Mesendoderm (in vitro differentiated cells): ENCODE measurements around the gene ENPP7.

Experiments
- DNase-seq: peaks from one replicate; pipeline ENCODE4 v3.0.0; 2013
- H2AK5ac ChIP-seq: 2 replicates; pipeline ENCODE4 v1.6.1; 2013; ENCODE audit warnings: low read length, inconsistent platforms
- H2BK120ac ChIP-seq: 2 replicates; pipeline ENCODE4 v1.6.1; 2013; ENCODE audit warnings: low read depth, mild to moderate bottlenecking, low read length, moderate library complexity, mixed read lengths
- H2BK15ac ChIP-seq: replicated peaks from 2 replicates; pipeline ENCODE4 v1.6.1; 2013; ENCODE audit warnings: low read depth, mild to moderate bottlenecking, moderate library complexity
- H2BK5ac ChIP-seq: 2 replicates; pipeline ENCODE4 v1.6.1; 2013; ENCODE audit warnings: low read length, inconsistent platforms
- H3K18ac ChIP-seq: 2 replicates; pipeline ENCODE4 v1.6.1; 2013; ENCODE audit warnings: mild to moderate bottlenecking, low read length, mixed read lengths
- H3K23ac ChIP-seq: one replicate; pipeline ENCODE4 v1.6.1; 2013; ENCODE audit warnings: low read length
- H3K27ac ChIP-seq: 2 replicates; pipeline ENCODE4 v1.5.1; 2013; ENCODE audit warnings: low read depth, mild to moderate bottlenecking, inconsistent platforms, low read length, moderate library complexity
- H3K27me3 ChIP-seq: 2 replicates; pipeline ENCODE4 v1.6.1; 2013; ENCODE audit warnings: low read length, control low read depth, mild to moderate bottlenecking, inconsistent platforms; ENCODE audit not compliant: insufficient read depth, poor library complexity
- H3K36me3 ChIP-seq: 2 replicates; pipeline ENCODE4 v1.6.1; 2013; ENCODE audit warnings: low read length, inconsistent platforms; ENCODE audit not compliant: control insufficient read depth, insufficient read depth
- H3K4ac ChIP-seq: one replicate; pipeline ENCODE4 v1.6.1; 2013; ENCODE audit warnings: low read depth, mild to moderate bottlenecking, low read length, moderate library complexity
- H3K4me1 ChIP-seq: 2 replicates; pipeline ENCODE4 v1.6.1; 2013; ENCODE audit warnings: low read depth, low read length, inconsistent platforms; ENCODE audit not compliant: control insufficient read depth
- H3K4me2 ChIP-seq: 2 replicates; pipeline ENCODE4 v1.6.1; 2013; ENCODE audit warnings: low read length
- H3K4me3 ChIP-seq: 2 replicates; pipeline ENCODE4 v1.5.1; 2013; ENCODE audit warnings: mild to moderate bottlenecking, low read length
- H3K56ac ChIP-seq: one replicate; pipeline ENCODE4 v1.6.1; 2013; ENCODE audit warnings: low read length
- H3K79me1 ChIP-seq: 2 replicates; pipeline ENCODE4 v1.6.1; 2013; ENCODE audit warnings: low read length, inconsistent platforms
- H3K79me2 ChIP-seq: 2 replicates; pipeline ENCODE4 v1.6.1; 2013; ENCODE audit warnings: mild to moderate bottlenecking, low read length; ENCODE audit not compliant: control insufficient read depth, insufficient read depth
- H3K9ac ChIP-seq: 2 replicates; pipeline ENCODE4 v1.6.1; 2013; ENCODE audit warnings: low read length, inconsistent platforms
- H4K5ac ChIP-seq: one replicate; pipeline ENCODE4 v1.6.1; 2013; ENCODE audit warnings: low read length
- H4K8ac ChIP-seq: one replicate; pipeline ENCODE4 v1.6.1; 2013; ENCODE audit warnings: low read depth, mild to moderate bottlenecking, control low read depth, low read length, moderate library complexity
- WGBS: extraction: QIAGEN DNeasy Blood & Tissue Kit; methylation state at CpG from one replicate; pipeline ENCODE4 v1.1.7; 2013; ENCODE audit warnings: low lambda C conversion rate, missing lambda C conversion rate; ENCODE audit not compliant: insufficient coverage; ENCODE audit errors: extremely low coverage; 5-methylcytosine and 5-hydroxymethylcytosine counted together

ENPP7 gene

GRCh38 chr17:79786930-79787643 is 56.3 kb downstream of the ENPP7 start:
- Histone ChIP-seq H3K79me1 (no peaks in the 10 kb centered on the region), H2AK5ac (no peak overlapping the region), H3K23ac (no peak overlapping the region), H3K4me2 (no peak overlapping the region), H3K4me3 (no peak overlapping the region), H3K79me2 (no peaks in the 10 kb centered on the region), H2BK5ac (no peak overlapping the region), H2BK15ac (no peak overlapping the region), H2BK120ac (no peak overlapping the region), H3K4me1 (no peaks in the 10 kb centered on the region), H3K9ac (no peak overlapping the region), H3K27me3 (peaks cover 33% of the 10 kb centered on the region), H3K4ac (no peak overlapping the region), H3K56ac (no peak overlapping the region), H3K18ac (no peak overlapping the region), H3K27ac (no peak overlapping the region), H3K36me3 (no peaks in the 10 kb centered on the region), H4K5ac (no peak overlapping the region), H4K8ac (no peak overlapping the region)
- no CpG with 5 or more reads among the region's 12 CpGs for WGBS
- DNase-seq: no peak

- peaks cover 43% of the 10 kb centered on the region for H3K27me3 ChIP-seq
- no peak overlapping the region for H2BK15ac ChIP-seq
- no peak overlapping the region for H2BK5ac ChIP-seq
- H3K4me3 ChIP-seq: no peak overlapping the region
- H3K4me1 ChIP-seq: peaks cover under 1% of the 10 kb centered on the region
- H3K79me2 ChIP-seq: no peaks in the 10 kb centered on the region
- H4K8ac ChIP-seq: no peak overlapping the region
- H3K36me3 ChIP-seq: no peaks in the 10 kb centered on the region
- no peak overlapping the region for H4K5ac ChIP-seq
- no peak overlapping the region for H3K23ac ChIP-seq
- no peak for DNase-seq
- H3K18ac ChIP-seq: no peak overlapping the region
- WGBS: no CpG with 5 or more reads among the region's 5 CpGs
- no peak overlapping the region for H2AK5ac ChIP-seq
- no peak overlapping the region for H3K9ac ChIP-seq
- no peaks in the 10 kb centered on the region for H3K79me1 ChIP-seq
- no peak overlapping the region for H2BK120ac ChIP-seq
- H3K56ac ChIP-seq: no peak overlapping the region
- H3K27ac ChIP-seq: no peak overlapping the region
- no peak overlapping the region for H3K4ac ChIP-seq
- no peak overlapping the region for H3K4me2 ChIP-seq
Observed at GRCh38 chr17:79788455-79788854, 57.7 kb downstream of the ENPP7 start.

DNA sequence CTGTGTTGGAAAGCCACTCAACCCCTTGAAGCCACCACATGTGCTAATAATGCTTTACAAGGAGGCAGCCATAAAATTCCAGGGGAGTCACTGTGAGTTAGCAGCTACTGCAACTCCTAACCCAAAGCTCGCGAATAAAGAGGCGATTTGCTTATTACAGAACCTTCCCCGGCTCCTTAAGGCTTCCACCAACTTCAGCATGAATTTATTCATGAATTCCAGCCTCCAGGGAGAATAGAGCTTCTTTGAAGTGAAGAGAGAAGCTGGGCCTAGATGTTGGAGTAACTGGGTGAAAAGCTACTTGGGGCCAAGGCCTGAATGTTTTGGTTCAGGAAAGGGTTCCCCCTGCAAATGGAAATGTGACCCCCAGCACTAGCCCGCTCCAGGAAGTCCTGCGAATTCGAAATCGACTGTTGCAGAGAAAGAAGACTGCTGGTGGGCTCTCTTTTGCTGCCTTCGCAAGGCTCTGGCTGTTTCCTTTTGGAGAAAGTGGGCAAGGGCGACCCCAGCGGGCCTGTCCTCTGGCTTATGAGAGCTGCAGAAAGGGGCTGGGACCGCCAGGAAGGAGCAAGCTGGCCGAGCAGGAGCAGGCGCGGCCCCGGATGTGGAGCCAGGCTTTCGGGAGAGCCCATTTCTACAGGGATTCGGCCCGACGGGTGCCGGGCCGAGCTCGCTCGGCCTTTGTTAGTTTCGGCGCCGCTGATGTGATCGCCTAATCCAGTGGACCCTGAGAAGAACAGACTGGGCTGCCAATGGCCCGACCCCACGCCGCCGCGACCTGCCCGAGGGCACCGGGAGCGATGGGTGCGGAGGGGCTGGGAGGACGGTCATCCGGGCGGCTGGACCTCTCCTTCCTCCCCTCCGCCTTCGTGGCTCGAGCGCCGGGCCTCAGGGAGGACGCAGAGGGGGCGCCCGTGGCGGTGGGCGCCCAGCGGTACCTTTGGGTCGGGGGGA is 58.5 kb downstream of the ENPP7 start:
- Histone ChIP-seq H2BK120ac (no peak overlapping the region), H3K4me1 (peaks cover 3% of the 10 kb centered on the region), H3K27ac (no peak overlapping the region), H2BK5ac (no peak overlapping the region), H4K5ac (no peak overlapping the region), H3K79me1 (no peaks in the 10 kb centered on the region), H3K4ac (no peak overlapping the region), H2BK15ac (no peak overlapping the region), H3K56ac (peak overlapping the region; percentile 78), H3K9ac (peak overlapping the region; percentile 51), H3K79me2 (no peaks in the 10 kb centered on the region), H3K4me3 (no peak overlapping the region), H4K8ac (no peak overlapping the region), H3K23ac (no peak overlapping the region), H2AK5ac (no peak overlapping the region), H3K4me2 (peak overlapping the region; percentile 62), H3K36me3 (no peaks in the 10 kb centered on the region), H3K27me3 (peaks cover 47% of the 10 kb centered on the region), H3K18ac (no peak overlapping the region)
- DNase-seq: peak; percentile 88
- no CpG with 5 or more reads among the region's 52 CpGs for WGBS

GRCh38 chr17:79789943-79790804 is 59.4 kb downstream of the ENPP7 start:
- Histone ChIP-seq H3K79me1 (no peaks in the 10 kb centered on the region), H3K4me1 (peaks cover 3% of the 10 kb centered on the region), H2AK5ac (no peak overlapping the region), H2BK5ac (no peak overlapping the region), H3K23ac (no peak overlapping the region), H2BK120ac (no peak overlapping the region), H3K4ac (no peak overlapping the region), H4K5ac (no peak overlapping the region), H4K8ac (no peak overlapping the region), H3K27ac (no peak overlapping the region), H3K36me3 (no peaks in the 10 kb centered on the region), H3K56ac (peak overlapping the region; percentile 78), H3K79me2 (no peaks in the 10 kb centered on the region), H3K4me2 (peak overlapping the region; percentile 62), H2BK15ac (no peak overlapping the region), H3K27me3 (peaks cover 55% of the 10 kb centered on the region), H3K9ac (peak overlapping the region; percentile 51), H3K18ac (no peak overlapping the region), H3K4me3 (no peak overlapping the region)
- peak; percentile 44 for DNase-seq
- WGBS: no CpG with 5 or more reads among the region's 74 CpGs

- no CpG with 5 or more reads among the region's 68 CpGs for WGBS
- peak; percentile 24 for DNase-seq
Observed at GRCh38 chr17:79790805-79791734, 60.3 kb downstream of the ENPP7 start.

More at GRCh38 chr17:79790805-79791734, 60.3 kb downstream of the ENPP7 start:
- no peak overlapping the region for H3K9ac ChIP-seq
- H3K4me2 ChIP-seq: no peak overlapping the region
- H3K79me2 ChIP-seq: no peaks in the 10 kb centered on the region
- no peak overlapping the region for H2BK5ac ChIP-seq
- H3K4ac ChIP-seq: no peak overlapping the region
- H3K79me1 ChIP-seq: no peaks in the 10 kb centered on the region
- H3K27me3 ChIP-seq: peaks cover 64% of the 10 kb centered on the region
- H3K4me3 ChIP-seq: no peak overlapping the region
- no peak overlapping the region for H3K56ac ChIP-seq
- H3K36me3 ChIP-seq: no peaks in the 10 kb centered on the region
- H4K5ac ChIP-seq: no peak overlapping the region
- H4K8ac ChIP-seq: no peak overlapping the region
- H2BK15ac ChIP-seq: no peak overlapping the region
- no peak overlapping the region for H2AK5ac ChIP-seq
- H3K18ac ChIP-seq: no peak overlapping the region
- no peak overlapping the region for H2BK120ac ChIP-seq
- no peak overlapping the region for H3K27ac ChIP-seq
- H3K23ac ChIP-seq: peak overlapping the region; percentile 80
- H3K4me1 ChIP-seq: peaks cover 4% of the 10 kb centered on the region
